Mammary microvascular endothelial cell (primary cell): ENCODE measurements around the gene C3orf18. TPM values are rescaled to one million over a fixed set of nuclear protein-coding genes. Genes with fewer than 3 reads are reported as not detected.

ENCODE experiments used
- total RNA-seq: library from RNA; depleted of rRNA; stranded (reverse); fragments of >200 nt; gene quantifications from 2 replicates; pipeline ENCODE4 v1.2.3, GENCODE V29; 2015

Gene C3orf18
- total RNA-seq: 0.74 and 0.80 TPM in 2 replicates

DNA sequence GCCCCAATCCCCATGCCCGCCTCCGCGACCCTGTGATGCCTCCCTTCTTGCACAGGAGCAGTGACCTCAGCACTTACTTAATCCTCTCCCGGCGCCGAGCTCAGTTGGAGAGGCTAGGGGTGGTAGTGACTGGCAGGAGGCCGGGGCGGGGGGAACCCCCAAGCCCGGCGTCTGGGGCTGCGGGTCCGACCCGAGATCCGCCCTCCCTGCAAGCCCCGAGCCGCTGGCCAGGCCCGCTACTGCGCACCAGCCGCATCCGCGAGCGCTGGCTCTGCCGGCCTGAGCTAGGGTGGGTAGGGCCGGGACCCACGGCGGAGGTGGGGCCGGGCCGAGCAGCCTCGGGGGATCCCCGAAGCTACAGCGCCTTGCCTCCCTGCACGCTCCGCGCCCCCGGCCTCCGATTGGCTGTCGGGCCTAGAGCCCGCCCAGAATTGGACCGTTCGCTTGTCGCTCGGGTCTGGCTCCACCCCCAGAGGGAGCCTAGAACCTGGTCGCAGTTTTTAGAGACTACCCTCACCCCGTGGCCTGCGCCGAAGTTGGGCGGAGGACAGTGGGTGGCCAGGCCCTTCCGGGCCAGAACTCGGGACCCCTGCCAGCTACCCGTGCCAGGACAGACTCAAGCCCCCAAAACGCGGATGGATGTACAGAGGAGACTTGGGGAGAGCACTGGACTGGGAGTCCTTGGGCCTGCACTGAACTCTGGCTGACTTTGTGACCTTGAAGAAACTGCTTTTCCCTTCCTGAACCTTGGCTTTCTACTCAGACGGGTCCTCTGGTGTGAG lies at the start of gene C3orf18:
TSS of gene C3orf18 (minus strand) at position 362 of the 782 bp plus-strand sequence. CDS start 2,048 bp downstream, outside the sequence.

DNA sequence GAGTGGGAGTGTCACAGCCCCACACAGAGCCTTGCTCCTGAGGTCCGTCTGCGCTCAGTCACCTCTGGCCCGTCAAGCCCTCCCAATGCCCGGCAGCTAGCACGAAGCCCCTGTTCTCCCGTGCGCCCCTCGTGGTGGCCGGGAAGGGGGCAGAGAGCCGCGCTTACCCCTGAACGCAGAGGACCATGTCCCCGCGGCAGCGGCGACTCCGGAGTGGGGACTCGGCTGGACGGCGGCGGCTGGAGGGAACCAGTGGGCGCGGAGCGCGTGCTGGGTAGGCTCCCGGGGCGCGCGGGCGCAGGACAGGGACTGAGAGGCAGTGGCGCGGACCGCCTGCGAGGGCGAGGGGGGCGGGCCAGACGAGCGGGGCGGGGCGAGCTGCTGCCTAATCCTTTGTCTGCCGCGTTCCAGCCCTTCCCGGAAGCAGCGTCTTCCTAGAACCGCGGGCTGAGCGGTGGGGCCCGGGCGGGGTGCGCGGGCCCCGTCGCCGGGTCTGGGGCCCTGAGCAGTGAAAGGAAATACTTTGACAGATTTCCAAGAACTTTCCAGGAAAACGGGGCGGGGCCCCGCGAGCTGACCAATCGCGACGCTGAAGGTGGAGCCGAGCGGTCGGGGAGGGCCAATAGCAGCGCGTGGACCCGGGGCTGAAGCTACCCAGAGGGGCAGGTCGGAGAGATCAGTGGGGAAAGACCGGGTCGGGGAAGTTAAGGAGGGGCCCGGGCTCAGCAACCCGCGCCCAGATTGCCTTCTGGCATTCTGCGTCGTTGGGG lies 44.1 kb upstream of the C3orf18 start, which contains the start of gene CISH:
TSS of gene CISH (minus strand) at position 311 of the 770 bp plus-strand sequence. CDS start at position 187, 124 bp downstream.

GRCh38 chr3:50568947-50569749 lies 1.6 kb upstream of the C3orf18 start, which contains the start of gene HEMK1:
TSS of gene HEMK1 (plus strand) at chr3:50569522. CDS start at chr3:50571105, 1,583 bp downstream.

Other genes with a start within 250 kb of the C3orf18 start
- gene HYAL2, start 245.0 kb downstream of the C3orf18 start, total RNA-seq: 505 and 575 TPM in 2 replicates
- 46.2 and 59.0 TPM in 2 replicates for gene TUSC2, start 239.5 kb downstream of the C3orf18 start, total RNA-seq
- gene RASSF1, start 226.9 kb downstream of the C3orf18 start, total RNA-seq: 29.8 and 33.4 TPM in 2 replicates
- not detected in 2 replicates for gene ZMYND10, start 222.0 kb downstream of the C3orf18 start, total RNA-seq
- gene NPRL2, start 217.0 kb downstream of the C3orf18 start, total RNA-seq: 15.0 and 15.5 TPM in 2 replicates
- 37.2 and 39.8 TPM in 2 replicates for gene CYB561D2, start 216.9 kb downstream of the C3orf18 start, total RNA-seq
- 61.1 and 68.4 TPM in 2 replicates for gene TMEM115, start 208.2 kb downstream of the C3orf18 start, total RNA-seq
- 0.05 TPM in 1 of 2 replicates, not detected in the other for gene CACNA2D2, start 64.1 kb downstream of the C3orf18 start, total RNA-seq
- 8.0 and 9.3 TPM in 2 replicates for gene HEMK1, start 1.8 kb upstream of the C3orf18 start, total RNA-seq
- 0.20 and 0.33 TPM in 2 replicates for gene CISH, start 44.0 kb upstream of the C3orf18 start, total RNA-seq
- 23.4 and 33.9 TPM in 2 replicates for gene MAPKAPK3, start 49.4 kb upstream of the C3orf18 start, total RNA-seq
- 0.07 and 0.15 TPM in 2 replicates for gene DOCK3, start 107.2 kb upstream of the C3orf18 start, total RNA-seq